Suppressor macrophage treated with lipopolysaccharide for 1 hour (primary cell): ENCODE measurements around the gene ABCG2.
A peak's percentile ranks its signal among the peaks of the same experiment; 100 is the strongest.
"Not testable (repeated sequence)": the region's sequence is repeated elsewhere in the genome, so short reads cannot be mapped to it uniquely, and the experiment has no call there.

Experiments used
- DNase-seq, 3 donors: peaks; one replicate each; pipeline ENCODE4 v3.0.0-alpha.2; 2020 to 2022

The ABCG2 gene

GRCh38 chr4:88163336-88163735 lies 4.9 kb upstream of the ABCG2 start:
- no peak for DNase-seq

GRCh38 chr4:88162626-88163025 lies 4.2 kb upstream of the ABCG2 start:
- peak; percentile 55 to 75 (median 73) for DNase-seq

GRCh38 chr4:88159229-88159725 lies 838 bp upstream of the ABCG2 start:
- DNase-seq, result peak; percentile 34 to 54 (median 49)

GRCh38 chr4:88158038-88158488 lies 376 bp downstream of the ABCG2 start:
- no peak for DNase-seq

- not testable (repeated sequence) for DNase-seq
Measured at GRCh38 chr4:88152331-88152730, 6.1 kb downstream of the ABCG2 start.

GRCh38 chr4:88148560-88148959 lies 9.9 kb downstream of the ABCG2 start:
- DNase-seq, result no peak

GRCh38 chr4:88147799-88148217 lies 10.6 kb downstream of the ABCG2 start:
- DNase-seq, result no peak

GRCh38 chr4:88146891-88147290 lies 11.5 kb downstream of the ABCG2 start:
- DNase-seq, result no peak

GRCh38 chr4:88144866-88145300 lies 13.6 kb downstream of the ABCG2 start:
- no peak for DNase-seq

GRCh38 chr4:88144048-88144447 lies 14.4 kb downstream of the ABCG2 start:
- DNase-seq, result no peak

- DNase-seq, result no peak
Measured at GRCh38 chr4:88143504-88143903, 14.9 kb downstream of the ABCG2 start.

GRCh38 chr4:88138561-88138960 lies 19.9 kb downstream of the ABCG2 start:
- DNase-seq, result no peak

- no peak for DNase-seq
Measured at GRCh38 chr4:88137112-88137511, 21.3 kb downstream of the ABCG2 start.

GRCh38 chr4:88136249-88136648 lies 22.2 kb downstream of the ABCG2 start:
- no peak for DNase-seq

GRCh38 chr4:88135356-88135663 lies 23.1 kb downstream of the ABCG2 start:
- DNase-seq, result no peak

- DNase-seq, result no peak
Measured at GRCh38 chr4:88134536-88135355, 23.7 kb downstream of the ABCG2 start.

- DNase-seq, result no peak
Measured at GRCh38 chr4:88134111-88134510, 24.3 kb downstream of the ABCG2 start.

- DNase-seq, result peak; percentile 13 to 33 (median 31)
Measured at GRCh38 chr4:88130544-88131305, 27.7 kb downstream of the ABCG2 start.

GRCh38 chr4:88130003-88130402 lies 28.4 kb downstream of the ABCG2 start:
- no peak for DNase-seq

GRCh38 chr4:88122260-88122659 lies 36.2 kb downstream of the ABCG2 start:
- not testable (repeated sequence) for DNase-seq

GRCh38 chr4:88119943-88120342 lies 38.5 kb downstream of the ABCG2 start:
- DNase-seq, result no peak

GRCh38 chr4:88115587-88115986 lies 42.9 kb downstream of the ABCG2 start:
- DNase-seq, result no peak

- DNase-seq, result no peak
Measured at GRCh38 chr4:88112856-88113255, 45.6 kb downstream of the ABCG2 start.

GRCh38 chr4:88110826-88111225 lies 47.6 kb downstream of the ABCG2 start:
- DNase-seq, result peak in 1 of 3 donors; percentile 13
